CD4-positive, alpha-beta memory T cell (primary cell): ENCODE data around the gene GPRIN1. TPM values are rescaled to one million over a fixed set of nuclear protein-coding genes. Genes with fewer than 3 reads are reported as not detected.

ENCODE experiments used
- CTCF ChIA-PET: fragments of 350-600 bp; sonication (Branson Sonifier 250); formaldehyde crosslinking; loops from one replicate; lab custom pipeline; 2021; ENCODE audit warnings: inconsistent platforms; ENCODE audit not compliant: partially characterized antibody; lab: Charles Lee
- POLR2A ChIA-PET: fragments of 350-600 bp; sonication (Branson Sonifier 250); formaldehyde crosslinking; loops from one replicate; lab custom pipeline; 2021; ENCODE audit not compliant: partially characterized antibody; lab: Charles Lee
- DNase-seq, 5 donors: peaks; one replicate each; pipeline versions ENCODE4 v3.0.0 to v3.0.0-alpha.2; 2020 to 2022; ENCODE audit warnings: mixed read lengths in 1 of 5
- H3K27ac ChIP-seq: one replicate; pipeline ENCODE4 v1.7.0; 2013; ENCODE audit warnings: low read depth, low read length
- H3K27me3 ChIP-seq: 2 replicates; pipeline ENCODE4 v1.7.0; 2013; ENCODE audit warnings: mild to moderate bottlenecking, low read length, moderate library complexity; ENCODE audit not compliant: insufficient read depth
- H3K36me3 ChIP-seq: 2 replicates; pipeline ENCODE4 v1.7.0; 2013; ENCODE audit warnings: mild to moderate bottlenecking, low read length, moderate library complexity; ENCODE audit not compliant: insufficient read depth
- H3K4me1 ChIP-seq: 2 replicates; pipeline ENCODE4 v1.7.0; 2013; ENCODE audit warnings: mild to moderate bottlenecking, low read length, moderate library complexity; ENCODE audit not compliant: insufficient read depth
- H3K4me3 ChIP-seq, 2 donors: one replicate each; pipeline ENCODE4 v1.7.0; 2013; ENCODE audit warnings: low read length in 2 of 2, mild to moderate bottlenecking in 1 of 2
- H3K9me3 ChIP-seq, 2 donors: one replicate each; pipeline ENCODE4 v1.7.0; 2013; ENCODE audit warnings: low read length in 2 of 2, control low read depth in 1 of 2; ENCODE audit not compliant: control insufficient read depth in 1 of 2
- H3K27ac Mint-ChIP-seq, 7 donors: one replicate each; pipeline ENCODE4 v1.8.0; 2020 to 2021; ENCODE audit warnings: mixed read lengths in 7 of 7, mild to moderate bottlenecking in 6 of 7, inconsistent platforms in 3 of 7, moderate library complexity in 3 of 7
- H3K27me3 Mint-ChIP-seq, 2 donors: one replicate each; pipeline ENCODE4 v1.8.0; 2020 to 2021; ENCODE audit warnings: mixed read lengths in 2 of 2
- H3K36me3 Mint-ChIP-seq, 2 donors: one replicate each; pipeline ENCODE4 v1.8.0; 2020 to 2021; ENCODE audit warnings: mixed read lengths in 2 of 2, inconsistent platforms in 1 of 2, mild to moderate bottlenecking in 1 of 2
- H3K4me1 Mint-ChIP-seq, 4 donors: one replicate each; pipeline ENCODE4 v1.8.0; 2020 to 2021; ENCODE audit warnings: mixed read lengths in 4 of 4, mild to moderate bottlenecking in 1 of 4
- H3K4me3 Mint-ChIP-seq, 8 donors: one replicate each; pipeline ENCODE4 v1.8.0; 2020 to 2021; ENCODE audit warnings: mixed read lengths in 8 of 8, mild to moderate bottlenecking in 7 of 8, moderate library complexity in 6 of 8, inconsistent platforms in 3 of 8
- H3K9me3 Mint-ChIP-seq, 8 donors: one replicate each; pipeline ENCODE4 v1.8.0; 2020 to 2021; ENCODE audit warnings: mixed read lengths in 8 of 8, mild to moderate bottlenecking in 5 of 8, inconsistent platforms in 3 of 8, moderate library complexity in 1 of 8
- intact Hi-C: fragments of 100-400 bp; cut with micrococcal nuclease; formaldehyde crosslinking; loops from one replicate; pipeline ENCODE4 v1.15.1; 2023
- microRNA-seq: library from miRNA; unstranded; fragments of <30 nt; microRNA quantifications from one replicate; pipeline ENCODE4 v1.2.0, GENCODE V29; 2021; ENCODE audit warnings: borderline replicate concordance, borderline number of aligned reads, borderline microRNAs expressed, mixed read lengths
- polyA plus RNA-seq, 2 donors: library from polyadenylated mRNA; unstranded; fragments of 300-500 nt; fragmentation: Illumina TruSeq; gene quantifications; one replicate each; pipeline ENCODE4 v1.2.3, GENCODE V29; 2021
- total RNA-seq, 2 experiments: library from RNA; stranded (reverse); gene quantifications; one replicate each; pipeline ENCODE4 v1.2.3, GENCODE V29; 2021

GPRIN1 gene
- total and polyA plus RNA-seq, 4 experiments from 2014 or later = 0.37 to 0.44 (median 0.41) TPM; not detected in 1

DNA sequence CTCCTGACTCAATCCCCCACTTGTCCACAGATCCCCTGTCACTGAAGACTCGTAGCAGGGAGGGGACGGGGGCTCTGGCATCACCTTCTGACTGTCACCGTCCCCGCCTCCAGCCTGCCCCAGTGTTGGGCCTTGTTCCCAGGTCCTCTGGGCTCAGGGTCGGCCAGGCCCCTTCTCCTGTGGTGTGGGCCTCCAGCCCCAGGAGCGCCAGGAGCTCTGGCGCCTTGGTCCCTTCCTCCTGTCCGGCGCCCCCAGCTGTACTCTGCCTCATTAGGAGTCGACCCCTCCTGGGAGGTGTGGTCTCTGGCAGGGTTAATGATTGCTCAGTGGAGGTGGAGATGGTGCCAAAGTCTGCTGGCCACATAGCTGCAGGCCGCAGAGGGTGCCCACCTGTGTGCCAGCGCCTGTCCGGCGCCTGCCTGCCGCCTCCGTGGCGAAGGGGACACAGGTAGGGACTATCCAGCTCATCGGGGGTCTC, 61.0 kb downstream of the GPRIN1 start, which contains the start of gene CDHR2:
Gene CDHR2, plus strand, starts transcription at position 376 of the 478 bp plus-strand sequence. CDS start 16,011 bp downstream, outside the sequence.
- Mint-ChIP-seq H3K4me3 (peak within 1 kb of the TSS in 3 of 8 donors; percentile 11 to 66 (median 64)), H3K27me3 (no peaks in the 10 kb centered on the region), H3K36me3 (no peaks in the 10 kb centered on the region), H3K9me3 (no peaks in the 10 kb centered on the region), H3K27ac (peak within 1 kb of the TSS; percentile 21 to 92 (median 83)), H3K4me1 (peaks cover 21 to 69% (median 48%) of the 10 kb centered on the region in 4 donors)
- H3K4me3 ChIP-seq = no peak within 1 kb of the TSS
- H3K27me3 ChIP-seq = no peaks in the 10 kb centered on the region
- POLR2A ChIA-PET = interaction anchor here (0.7 to 20.1 kb wide), 4 partner anchors 19 to 132 kb away, joined by 3 to 533 read pairs (median 4); partner anchors contain the start of genes FAF2 and RNF44
- no peak for DNase-seq
- intact Hi-C loops = no loop called here
- no peaks in the 10 kb centered on the region for H3K9me3 ChIP-seq
- H3K27ac ChIP-seq = peak within 1 kb of the TSS; percentile 14
- H3K4me1 ChIP-seq = peaks cover 38% of the 10 kb centered on the region
- H3K36me3 ChIP-seq = no peaks in the 10 kb centered on the region
- CTCF ChIA-PET = interaction anchor here (2.8 kb wide), 1 partner anchor 24 kb away, joined by 14 read pairs; no protein-coding TSS in a partner anchor

DNA sequence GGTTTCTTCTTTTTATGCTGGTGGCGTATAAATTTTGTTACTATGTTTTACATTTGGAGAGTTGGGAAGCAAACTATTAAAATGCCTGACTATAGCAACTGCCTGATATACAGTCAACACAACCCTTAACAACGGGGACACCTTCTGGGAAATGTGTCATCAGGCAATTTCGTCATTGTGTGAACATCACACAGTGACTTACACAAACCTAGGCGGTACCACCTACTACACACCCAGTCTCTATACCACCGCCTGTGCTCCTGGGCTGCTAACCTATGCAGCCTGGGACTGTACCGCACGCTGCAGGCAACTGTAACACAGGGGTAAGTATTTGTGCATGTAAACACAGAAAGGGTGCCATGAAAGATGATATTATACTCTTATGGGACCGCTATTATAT, 62.2 kb downstream of the GPRIN1 start:
- Mint-ChIP-seq H3K4me1 (peaks cover 17 to 64% (median 40%) of the 10 kb centered on the region in 4 donors), H3K27ac (peak overlapping the region; percentile 21 to 92 (median 83)), H3K4me3 (peak overlapping the region in 1 of 8 donors; percentile 6), H3K36me3 (peaks cover 0 to 2% of the 10 kb centered on the region in 2 donors), H3K9me3 (no peaks in the 10 kb centered on the region), H3K27me3 (no peaks in the 10 kb centered on the region)
- Histone ChIP-seq H3K27me3 (no peaks in the 10 kb centered on the region), H3K4me1 (peaks cover 37% of the 10 kb centered on the region), H3K27ac (no peak overlapping the region), H3K4me3 (no peak overlapping the region), H3K36me3 (no peaks in the 10 kb centered on the region), H3K9me3 (no peaks in the 10 kb centered on the region)
- intact Hi-C loops = no loop called here
- peak in 4 of 5 donors; percentile 20 to 71 (median 42) for DNase-seq
- ChIA-PET CTCF (interaction anchor here (0.9 to 1.6 kb wide), 5 partner anchors 10 to 132 kb away, joined by 3 to 6 read pairs (median 4); no protein-coding TSS in a partner anchor), POLR2A (interaction anchor here (1.3 to 20.1 kb wide), 3 partner anchors 18 to 132 kb away, joined by 3 to 533 read pairs (median 6); partner anchors contain the start of genes CLTB and RNF44)

Small RNAs within 50 kb of the gene (microRNA-seq; reads per million reads assigned to microRNA genes)
- gene MIR4281 = not detected

Other genes starting within 250 kb of the GPRIN1 start
- 10 to 100 TPM; 73.3 to 76.6 TPM for gene KIAA1191, start 248.4 kb downstream of the GPRIN1 start, total RNA-seq
- 10 to 100 TPM; 53.6 to 71.5 TPM for gene KIAA1191, start 248.4 kb downstream of the GPRIN1 start, polyA plus RNA-seq
- gene ARL10, start 244.7 kb downstream of the GPRIN1 start, total RNA-seq = 10 to 100 TPM; 14.7 to 17.9 TPM
- gene ARL10, start 244.7 kb downstream of the GPRIN1 start, polyA plus RNA-seq = 1 to 10 TPM in 1 of 2 donors, under 1 TPM in 1; 0.60 to 1.2 TPM
- gene NOP16, start 221.6 kb downstream of the GPRIN1 start, total RNA-seq = 10 to 100 TPM; 16.9 to 19.4 TPM
- gene NOP16, start 221.6 kb downstream of the GPRIN1 start, polyA plus RNA-seq = 10 to 100 TPM; 19.3 to 46.3 TPM
- gene HIGD2A, start 221.4 kb downstream of the GPRIN1 start, total RNA-seq = 10 to 100 TPM; 81.3 to 83.4 TPM
- gene HIGD2A, start 221.4 kb downstream of the GPRIN1 start, polyA plus RNA-seq = 100 to 1,000 TPM; 191 to 224 TPM
- 10 to 100 TPM; 34.8 to 40.5 TPM for gene CLTB, start 193.6 kb downstream of the GPRIN1 start, total RNA-seq
- 10 to 100 TPM; 64.3 to 76.6 TPM for gene CLTB, start 193.6 kb downstream of the GPRIN1 start, polyA plus RNA-seq
- gene FAF2, start 161.8 kb downstream of the GPRIN1 start, total RNA-seq = 10 to 100 TPM; 32.3 to 33.6 TPM
- gene FAF2, start 161.8 kb downstream of the GPRIN1 start, polyA plus RNA-seq = 10 to 100 TPM; 10.8 to 18.4 TPM
- gene RNF44, start 72.8 kb downstream of the GPRIN1 start, total RNA-seq = 100 to 1,000 TPM; 247 to 262 TPM
- gene RNF44, start 72.8 kb downstream of the GPRIN1 start, polyA plus RNA-seq = 1 to 10 TPM; 1.1 to 7.1 TPM
- 1 to 10 TPM; 2.9 TPM for gene CDHR2, start 60.8 kb downstream of the GPRIN1 start, total RNA-seq
- gene CDHR2, start 60.8 kb downstream of the GPRIN1 start, polyA plus RNA-seq = not detected
- gene SNCB, start 20.4 kb upstream of the GPRIN1 start, total RNA-seq = not detected
- not detected for gene SNCB, start 20.4 kb upstream of the GPRIN1 start, polyA plus RNA-seq
- gene EIF4E1B, start 20.5 kb upstream of the GPRIN1 start, total RNA-seq = not detected
- gene EIF4E1B, start 20.5 kb upstream of the GPRIN1 start, polyA plus RNA-seq = not detected
- 10 to 100 TPM; 27.4 to 30.7 TPM for gene TSPAN17, start 37.3 kb upstream of the GPRIN1 start, total RNA-seq
- 10 to 100 TPM; 16.0 to 26.7 TPM for gene TSPAN17, start 37.3 kb upstream of the GPRIN1 start, polyA plus RNA-seq
- not detected for gene UNC5A, start 200.4 kb upstream of the GPRIN1 start, total RNA-seq
- not detected for gene UNC5A, start 200.4 kb upstream of the GPRIN1 start, polyA plus RNA-seq